ENCODE measurements around the gene DDI1.

DNA sequence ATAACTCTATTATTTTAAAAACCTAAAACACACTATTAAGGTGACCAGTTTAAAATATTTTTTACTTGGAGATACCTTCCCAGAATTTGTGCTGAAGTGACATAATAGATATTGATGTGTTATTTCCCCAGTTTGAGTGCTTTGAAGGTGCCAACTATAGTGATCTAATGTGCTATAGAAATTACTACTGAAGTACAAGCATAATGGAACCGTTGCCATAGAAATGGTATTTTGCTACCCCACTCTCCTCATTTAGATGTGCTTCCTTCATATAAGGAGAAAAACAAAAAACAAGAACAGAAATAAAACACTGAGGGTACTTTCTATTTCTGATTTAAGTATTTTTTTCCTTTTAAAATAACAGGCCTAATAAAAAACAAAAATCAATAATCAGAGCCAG, 19.2 kb downstream of the DDI1 start:
- TF ChIP-seq, protein P1, sequence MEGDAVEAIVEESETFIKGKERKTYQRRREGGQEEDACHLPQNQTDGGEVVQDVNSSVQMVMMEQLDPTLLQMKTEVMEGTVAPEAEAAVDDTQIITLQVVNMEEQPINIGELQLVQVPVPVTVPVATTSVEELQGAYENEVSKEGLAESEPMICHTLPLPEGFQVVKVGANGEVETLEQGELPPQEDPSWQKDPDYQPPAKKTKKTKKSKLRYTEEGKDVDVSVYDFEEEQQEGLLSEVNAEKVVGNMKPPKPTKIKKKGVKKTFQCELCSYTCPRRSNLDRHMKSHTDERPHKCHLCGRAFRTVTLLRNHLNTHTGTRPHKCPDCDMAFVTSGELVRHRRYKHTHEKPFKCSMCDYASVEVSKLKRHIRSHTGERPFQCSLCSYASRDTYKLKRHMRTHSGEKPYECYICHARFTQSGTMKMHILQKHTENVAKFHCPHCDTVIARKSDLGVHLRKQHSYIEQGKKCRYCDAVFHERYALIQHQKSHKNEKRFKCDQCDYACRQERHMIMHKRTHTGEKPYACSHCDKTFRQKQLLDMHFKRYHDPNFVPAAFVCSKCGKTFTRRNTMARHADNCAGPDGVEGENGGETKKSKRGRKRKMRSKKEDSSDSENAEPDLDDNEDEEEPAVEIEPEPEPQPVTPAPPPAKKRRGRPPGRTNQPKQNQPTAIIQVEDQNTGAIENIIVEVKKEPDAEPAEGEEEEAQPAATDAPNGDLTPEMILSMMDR (IDR thresholded peaks at IDR 0.05), result no peak
- no peak for TF ChIP-seq EZH2 (IDR thresholded peaks at IDR 0.05; ENCODE audit: borderline replicate concordance, insufficient read depth, low read depth, low read length, poor library complexity, severe bottlenecking)
